Sigmoid colon (tissue), 7 donors: ENCODE measurements around the gene ATM. TPM values are rescaled to one million over a fixed set of nuclear protein-coding genes. Genes with fewer than 3 reads are reported as not detected.

Source experiments
- DNase-seq: peaks from one replicate; pipeline ENCODE4 v3.0.0-alpha.2; 2019
- H3K27ac ChIP-seq, 4 donors: fragments of 200-600 bp; sonication (generic); one replicate each; pipeline ENCODE4 v1.5.1; 2016 to 2019; ENCODE audit warnings: mild to moderate bottlenecking in 1 of 4
- H3K27me3 ChIP-seq, 3 donors: fragments of 200-600 bp; sonication (generic); one replicate each; pipeline ENCODE4 v1.5.1; 2019; ENCODE audit warnings: mild to moderate bottlenecking in 1 of 3
- H3K36me3 ChIP-seq, 4 donors: fragments of 200-600 bp; sonication (generic); one replicate each; pipeline ENCODE4 v1.5.1; 2016 to 2019
- H3K4me1 ChIP-seq, 4 donors: fragments of 200-600 bp; sonication (generic); one replicate each; pipeline ENCODE4 v1.5.1; 2017 to 2019
- H3K4me3 ChIP-seq, 4 donors: fragments of 200-600 bp; sonication (generic); one replicate each; pipeline ENCODE4 v1.5.1; 2017 to 2019; ENCODE audit warnings: mild to moderate bottlenecking in 2 of 4, moderate library complexity in 1 of 4
- H3K9me3 ChIP-seq, 4 donors: fragments of 200-600 bp in 3 of 4; sonication (generic) in 3 of 4; one replicate each; pipeline versions ENCODE4 v1.5.1 to v1.6.1; 2013 to 2019
- CTCF ChIP-seq, 4 experiments: fragments of 450-650 bp in 3 of 4; fragments of 200-600 bp in 1 of 4; IDR thresholded peaks; one replicate each; pipeline ENCODE4 v1.5.1; 2016 to 2019; ENCODE audit warnings: antibody characterized with exemption in 4 of 4, mild to moderate bottlenecking in 3 of 4, moderate library complexity in 2 of 4
- EP300 ChIP-seq, 4 donors: sonication (generic); formaldehyde crosslinking; IDR thresholded peaks; one replicate each; pipeline ENCODE4 v1.6.1; 2017; ENCODE audit warnings: antibody characterized with exemption in 4 of 4
- POLR2A ChIP-seq, 2 donors: fragments of 450-650 bp; IDR thresholded peaks; one replicate each; pipeline ENCODE4 v1.6.1; 2016; ENCODE audit warnings: antibody characterized with exemption in 2 of 2, mild to moderate bottlenecking in 2 of 2, moderate library complexity in 2 of 2
- POLR2AphosphoS5 ChIP-seq, 4 donors: sonication (generic); formaldehyde crosslinking; IDR thresholded peaks; one replicate each; pipeline ENCODE4 v1.6.1; 2017; ENCODE audit warnings: antibody characterized with exemption in 4 of 4
- WGBS, 2 donors: extraction: QIAGEN DNeasy Blood & Tissue Kit; methylation state at CpG; one replicate each; pipeline ENCODE4 v1.1.7; 2013; 5-methylcytosine and 5-hydroxymethylcytosine counted together
- intact Hi-C: fragments of 100-400 bp; cut with DNase I; formaldehyde crosslinking; loops from one replicate; pipeline ENCODE4 v1.15.1; 2023
- polyA plus RNA-seq, 3 donors: library from polyadenylated mRNA; stranded (reverse); fragments of 200-250 nt; gene quantifications; one replicate each; pipeline ENCODE4 v1.2.3, GENCODE V29; 2013
- total RNA-seq, 4 donors: library from RNA; depleted of rRNA; stranded (reverse); fragments of >200 nt; gene quantifications; one replicate each; pipeline ENCODE4 v1.1.0, GENCODE V29; 2016
- donor health status: healthy with polysubstance abuse.
- donor health status: Bipolar disorder and iron deficiency.
- donor health status: healthy.

Gene ATM
- total and polyA plus RNA-seq, 7 donors: 3.0 to 88.8 (median 52.7) TPM

- H3K36me3 ChIP-seq: peaks cover 10 to 57% (median 24%) of the 10 kb centered on the region in 4 donors
- H3K27me3 ChIP-seq: no peaks in the 10 kb centered on the region
- WGBS, 2 donors: 78 to 85% methylated on average over 2 of the region's 2 CpGs
- no peak overlapping the region for H3K27ac ChIP-seq
- TF ChIP-seq CTCF (IDR thresholded peaks at IDR 0.05): no peak
- no peak for TF ChIP-seq POLR2A (IDR thresholded peaks at IDR 0.05)
- no peak for TF ChIP-seq POLR2AphosphoS5 (IDR thresholded peaks at IDR 0.05)
- no peak for TF ChIP-seq EP300 (IDR thresholded peaks at IDR 0.05)
- H3K4me1 ChIP-seq: peaks cover 0 to 21% (median 21%) of the 10 kb centered on the region in 4 donors
- no peak for DNase-seq
- H3K4me3 ChIP-seq: no peak overlapping the region
- intact Hi-C loops: no loop called here
- no peaks in the 10 kb centered on the region for H3K9me3 ChIP-seq
Measured at GRCh38 chr11:108228251-108228650, 5.4 kb downstream of the ATM start.

GRCh38 chr11:108233277-108233945, 10.5 kb downstream of the ATM start:
- intact Hi-C loops: no loop called here

GRCh38 chr11:108235192-108235591, 12.3 kb downstream of the ATM start:
- H3K4me3 ChIP-seq: no peak overlapping the region
- no peak for DNase-seq
- H3K27ac ChIP-seq: no peak overlapping the region
- no peaks in the 10 kb centered on the region for H3K9me3 ChIP-seq
- intact Hi-C loops: no loop called here
- peaks cover 5 to 72% (median 15%) of the 10 kb centered on the region in 4 donors for H3K36me3 ChIP-seq
- 27 to 78% methylated on average over 1 of the region's 1 CpG for WGBS, 2 donors
- no peaks in the 10 kb centered on the region for H3K4me1 ChIP-seq
- H3K27me3 ChIP-seq: no peaks in the 10 kb centered on the region
- no peak for TF ChIP-seq POLR2A (IDR thresholded peaks at IDR 0.05)
- no peak for TF ChIP-seq POLR2AphosphoS5 (IDR thresholded peaks at IDR 0.05)
- TF ChIP-seq CTCF (IDR thresholded peaks at IDR 0.05): no peak
- TF ChIP-seq EP300 (IDR thresholded peaks at IDR 0.05): no peak

More at GRCh38 chr11:108233277-108233945, 10.5 kb downstream of the ATM start:
- no peak overlapping the region for H3K4me3 ChIP-seq
- no peaks in the 10 kb centered on the region for H3K4me1 ChIP-seq
- H3K9me3 ChIP-seq: no peaks in the 10 kb centered on the region
- no peak for TF ChIP-seq POLR2AphosphoS5 (IDR thresholded peaks at IDR 0.05)
- TF ChIP-seq CTCF (IDR thresholded peaks at IDR 0.05): no peak
- no peak for TF ChIP-seq EP300 (IDR thresholded peaks at IDR 0.05)
- TF ChIP-seq POLR2A (IDR thresholded peaks at IDR 0.05): no peak
- H3K27me3 ChIP-seq: no peaks in the 10 kb centered on the region
- H3K36me3 ChIP-seq: peaks cover 10 to 76% (median 27%) of the 10 kb centered on the region in 4 donors
- DNase-seq: no peak
- WGBS, 2 donors: 88 to 97% methylated on average over 2 of the region's 2 CpGs
- no peak overlapping the region for H3K27ac ChIP-seq

- no peak for DNase-seq
- Histone ChIP-seq H3K27me3 (no peaks in the 10 kb centered on the region), H3K4me3 (no peak overlapping the region), H3K27ac (no peak overlapping the region), H3K4me1 (no peaks in the 10 kb centered on the region), H3K36me3 (peaks cover under 1 to 72% (median 11%) of the 10 kb centered on the region in 4 donors), H3K9me3 (no peaks in the 10 kb centered on the region)
- TF ChIP-seq POLR2AphosphoS5 (IDR thresholded peaks at IDR 0.05) (no peak), CTCF (IDR thresholded peaks at IDR 0.05) (no peak), POLR2A (IDR thresholded peaks at IDR 0.05) (no peak)
- WGBS, 2 donors: 87 to 95% methylated on average over 2 of the region's 2 CpGs
- intact Hi-C loops: no loop called here
Measured at GRCh38 chr11:108235633-108236032, 12.8 kb downstream of the ATM start.
